ENCODE measurements around the gene IL17B. TPM values are rescaled to one million over a fixed set of nuclear protein-coding genes. Genes with fewer than 3 reads are reported as not detected.

The IL17B gene
- total RNA-seq, 1 experiment from 2014 or later: not detected

DNA sequence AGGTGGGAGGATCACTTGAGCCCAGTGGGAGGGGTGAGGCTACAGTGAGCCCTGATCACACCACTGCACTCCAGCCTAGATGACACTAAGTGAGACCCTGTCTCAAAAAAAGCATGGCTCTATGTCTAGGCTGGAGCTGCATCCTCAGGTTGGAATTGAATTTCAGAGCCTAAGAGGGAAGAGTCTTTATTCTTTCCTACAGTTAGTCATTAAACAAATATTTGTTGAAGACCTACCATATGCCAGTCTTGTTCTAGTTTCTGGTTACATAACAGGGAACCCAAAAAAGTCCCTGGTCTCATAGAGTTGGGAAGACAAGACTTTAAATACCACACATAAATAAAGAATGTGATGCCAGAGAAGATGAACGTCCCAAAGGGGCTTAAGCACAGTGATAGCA lies 40.7 kb downstream of the IL17B start:
- TF ChIP-seq, protein P1, sequence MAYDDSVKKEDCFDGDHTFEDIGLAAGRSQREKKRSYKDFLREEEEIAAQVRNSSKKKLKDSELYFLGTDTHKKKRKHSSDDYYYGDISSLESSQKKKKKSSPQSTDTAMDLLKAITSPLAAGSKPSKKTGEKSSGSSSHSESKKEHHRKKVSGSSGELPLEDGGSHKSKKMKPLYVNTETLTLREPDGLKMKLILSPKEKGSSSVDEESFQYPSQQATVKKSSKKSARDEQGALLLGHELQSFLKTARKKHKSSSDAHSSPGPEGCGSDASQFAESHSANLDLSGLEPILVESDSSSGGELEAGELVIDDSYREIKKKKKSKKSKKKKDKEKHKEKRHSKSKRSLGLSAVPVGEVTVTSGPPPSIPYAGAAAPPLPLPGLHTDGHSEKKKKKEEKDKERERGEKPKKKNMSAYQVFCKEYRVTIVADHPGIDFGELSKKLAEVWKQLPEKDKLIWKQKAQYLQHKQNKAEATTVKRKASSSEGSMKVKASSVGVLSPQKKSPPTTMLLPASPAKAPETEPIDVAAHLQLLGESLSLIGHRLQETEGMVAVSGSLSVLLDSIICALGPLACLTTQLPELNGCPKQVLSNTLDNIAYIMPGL (CRISPR knock-in tag; IDR thresholded peaks at IDR 0.05): no peak
- TF ChIP-seq MXD4 (CRISPR knock-in tag; IDR thresholded peaks at IDR 0.05; ENCODE audit: borderline replicate concordance) (no peak), JAZF1 (CRISPR knock-in tag; IDR thresholded peaks at IDR 0.05) (no peak), EMX1 (CRISPR knock-in tag; IDR thresholded peaks at IDR 0.05) (no peak), IRF2 (CRISPR knock-in tag; IDR thresholded peaks at IDR 0.05; ENCODE audit: borderline replicate concordance, low read depth) (no peak)
- TF ChIP-seq, protein P2, sequence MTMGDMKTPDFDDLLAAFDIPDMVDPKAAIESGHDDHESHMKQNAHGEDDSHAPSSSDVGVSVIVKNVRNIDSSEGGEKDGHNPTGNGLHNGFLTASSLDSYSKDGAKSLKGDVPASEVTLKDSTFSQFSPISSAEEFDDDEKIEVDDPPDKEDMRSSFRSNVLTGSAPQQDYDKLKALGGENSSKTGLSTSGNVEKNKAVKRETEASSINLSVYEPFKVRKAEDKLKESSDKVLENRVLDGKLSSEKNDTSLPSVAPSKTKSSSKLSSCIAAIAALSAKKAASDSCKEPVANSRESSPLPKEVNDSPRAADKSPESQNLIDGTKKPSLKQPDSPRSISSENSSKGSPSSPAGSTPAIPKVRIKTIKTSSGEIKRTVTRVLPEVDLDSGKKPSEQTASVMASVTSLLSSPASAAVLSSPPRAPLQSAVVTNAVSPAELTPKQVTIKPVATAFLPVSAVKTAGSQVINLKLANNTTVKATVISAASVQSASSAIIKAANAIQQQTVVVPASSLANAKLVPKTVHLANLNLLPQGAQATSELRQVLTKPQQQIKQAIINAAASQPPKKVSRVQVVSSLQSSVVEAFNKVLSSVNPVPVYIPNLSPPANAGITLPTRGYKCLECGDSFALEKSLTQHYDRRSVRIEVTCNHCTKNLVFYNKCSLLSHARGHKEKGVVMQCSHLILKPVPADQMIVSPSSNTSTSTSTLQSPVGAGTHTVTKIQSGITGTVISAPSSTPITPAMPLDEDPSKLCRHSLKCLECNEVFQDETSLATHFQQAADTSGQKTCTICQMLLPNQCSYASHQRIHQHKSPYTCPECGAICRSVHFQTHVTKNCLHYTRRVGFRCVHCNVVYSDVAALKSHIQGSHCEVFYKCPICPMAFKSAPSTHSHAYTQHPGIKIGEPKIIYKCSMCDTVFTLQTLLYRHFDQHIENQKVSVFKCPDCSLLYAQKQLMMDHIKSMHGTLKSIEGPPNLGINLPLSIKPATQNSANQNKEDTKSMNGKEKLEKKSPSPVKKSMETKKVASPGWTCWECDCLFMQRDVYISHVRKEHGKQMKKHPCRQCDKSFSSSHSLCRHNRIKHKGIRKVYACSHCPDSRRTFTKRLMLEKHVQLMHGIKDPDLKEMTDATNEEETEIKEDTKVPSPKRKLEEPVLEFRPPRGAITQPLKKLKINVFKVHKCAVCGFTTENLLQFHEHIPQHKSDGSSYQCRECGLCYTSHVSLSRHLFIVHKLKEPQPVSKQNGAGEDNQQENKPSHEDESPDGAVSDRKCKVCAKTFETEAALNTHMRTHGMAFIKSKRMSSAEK (CRISPR knock-in tag; IDR thresholded peaks at IDR 0.05; ENCODE audit: borderline replicate concordance): no peak
- TF ChIP-seq, protein P3, sequence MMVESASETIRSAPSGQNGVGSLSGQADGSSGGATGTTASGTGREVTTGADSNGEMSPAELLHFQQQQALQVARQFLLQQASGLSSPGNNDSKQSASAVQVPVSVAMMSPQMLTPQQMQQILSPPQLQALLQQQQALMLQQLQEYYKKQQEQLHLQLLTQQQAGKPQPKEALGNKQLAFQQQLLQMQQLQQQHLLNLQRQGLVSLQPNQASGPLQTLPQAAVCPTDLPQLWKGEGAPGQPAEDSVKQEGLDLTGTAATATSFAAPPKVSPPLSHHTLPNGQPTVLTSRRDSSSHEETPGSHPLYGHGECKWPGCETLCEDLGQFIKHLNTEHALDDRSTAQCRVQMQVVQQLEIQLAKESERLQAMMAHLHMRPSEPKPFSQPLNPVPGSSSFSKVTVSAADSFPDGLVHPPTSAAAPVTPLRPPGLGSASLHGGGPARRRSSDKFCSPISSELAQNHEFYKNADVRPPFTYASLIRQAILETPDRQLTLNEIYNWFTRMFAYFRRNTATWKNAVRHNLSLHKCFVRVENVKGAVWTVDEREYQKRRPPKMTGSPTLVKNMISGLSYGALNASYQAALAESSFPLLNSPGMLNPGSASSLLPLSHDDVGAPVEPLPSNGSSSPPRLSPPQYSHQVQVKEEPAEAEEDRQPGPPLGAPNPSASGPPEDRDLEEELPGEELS (CRISPR knock-in tag; IDR thresholded peaks at IDR 0.05): no peak
- TF ChIP-seq, protein P4, sequence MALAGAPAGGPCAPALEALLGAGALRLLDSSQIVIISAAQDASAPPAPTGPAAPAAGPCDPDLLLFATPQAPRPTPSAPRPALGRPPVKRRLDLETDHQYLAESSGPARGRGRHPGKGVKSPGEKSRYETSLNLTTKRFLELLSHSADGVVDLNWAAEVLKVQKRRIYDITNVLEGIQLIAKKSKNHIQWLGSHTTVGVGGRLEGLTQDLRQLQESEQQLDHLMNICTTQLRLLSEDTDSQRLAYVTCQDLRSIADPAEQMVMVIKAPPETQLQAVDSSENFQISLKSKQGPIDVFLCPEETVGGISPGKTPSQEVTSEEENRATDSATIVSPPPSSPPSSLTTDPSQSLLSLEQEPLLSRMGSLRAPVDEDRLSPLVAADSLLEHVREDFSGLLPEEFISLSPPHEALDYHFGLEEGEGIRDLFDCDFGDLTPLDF (CRISPR knock-in tag; IDR thresholded peaks at IDR 0.05): no peak
- TF ChIP-seq, protein P5, sequence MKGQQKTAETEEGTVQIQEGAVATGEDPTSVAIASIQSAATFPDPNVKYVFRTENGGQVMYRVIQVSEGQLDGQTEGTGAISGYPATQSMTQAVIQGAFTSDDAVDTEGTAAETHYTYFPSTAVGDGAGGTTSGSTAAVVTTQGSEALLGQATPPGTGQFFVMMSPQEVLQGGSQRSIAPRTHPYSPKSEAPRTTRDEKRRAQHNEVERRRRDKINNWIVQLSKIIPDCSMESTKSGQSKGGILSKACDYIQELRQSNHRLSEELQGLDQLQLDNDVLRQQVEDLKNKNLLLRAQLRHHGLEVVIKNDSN (CRISPR knock-in tag; IDR thresholded peaks at IDR 0.05): no peak
- no peak overlapping the region for H3K4me3 Mint-ChIP-seq
- no peaks in the 10 kb centered on the region for H3K4me1 Mint-ChIP-seq
- no peak overlapping the region for H3K27ac Mint-ChIP-seq
- peaks cover 9% of the 10 kb centered on the region for H3K27me3 Mint-ChIP-seq (ENCODE audit: low read depth)
- CTCF ChIA-PET: interaction anchor here (0.9 kb wide), 1 partner anchor 104 kb away, joined by 3 read pairs; no protein-coding TSS in a partner anchor
- DNase-seq (ENCODE audit: low spot score): no peak
- ATAC-seq: no peak
- no peaks in the 10 kb centered on the region for H3K36me3 Mint-ChIP-seq
- H3K9me3 Mint-ChIP-seq: no peaks in the 10 kb centered on the region
- POLR2A ChIA-PET: no interaction called here

DNA sequence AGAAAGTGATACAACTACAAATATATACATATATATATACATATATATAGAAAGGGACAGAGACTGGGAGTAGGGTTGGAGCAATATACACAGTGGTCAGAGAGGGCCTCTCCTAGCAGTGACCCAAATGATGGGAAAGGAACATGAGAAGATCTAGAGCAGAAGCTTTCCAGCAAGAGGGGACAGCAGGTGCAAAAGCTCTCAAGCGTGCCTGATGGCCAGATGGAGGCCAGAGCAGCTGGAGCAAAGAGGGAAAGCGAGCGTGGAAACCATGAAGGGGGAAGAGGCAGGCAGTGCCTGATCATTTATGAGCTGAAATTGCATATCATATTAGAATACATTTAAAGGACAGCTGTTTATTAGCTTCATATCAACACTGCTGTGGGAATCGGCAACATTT lies 41.4 kb downstream of the IL17B start:
- ATAC-seq (no peak), DNase-seq (ENCODE audit: low spot score) (no peak)
- Mint-ChIP-seq H3K27me3 (ENCODE audit: low read depth) (peaks cover 3% of the 10 kb centered on the region; the same call in 1 of the 2 replicates), H3K4me1 (no peaks in the 10 kb centered on the region), H3K36me3 (no peaks in the 10 kb centered on the region), H3K27ac (no peak overlapping the region), H3K4me3 (no peak overlapping the region), H3K9me3 (no peaks in the 10 kb centered on the region)
- POLR2A ChIA-PET: no interaction called here
- CTCF ChIA-PET: interaction anchor here (0.9 kb wide), 1 partner anchor 105 kb away, joined by 3 read pairs; no protein-coding TSS in a partner anchor
- TF ChIP-seq, protein P2 (CRISPR knock-in tag; IDR thresholded peaks at IDR 0.05; ENCODE audit: borderline replicate concordance): no peak
- TF ChIP-seq, protein P6, sequence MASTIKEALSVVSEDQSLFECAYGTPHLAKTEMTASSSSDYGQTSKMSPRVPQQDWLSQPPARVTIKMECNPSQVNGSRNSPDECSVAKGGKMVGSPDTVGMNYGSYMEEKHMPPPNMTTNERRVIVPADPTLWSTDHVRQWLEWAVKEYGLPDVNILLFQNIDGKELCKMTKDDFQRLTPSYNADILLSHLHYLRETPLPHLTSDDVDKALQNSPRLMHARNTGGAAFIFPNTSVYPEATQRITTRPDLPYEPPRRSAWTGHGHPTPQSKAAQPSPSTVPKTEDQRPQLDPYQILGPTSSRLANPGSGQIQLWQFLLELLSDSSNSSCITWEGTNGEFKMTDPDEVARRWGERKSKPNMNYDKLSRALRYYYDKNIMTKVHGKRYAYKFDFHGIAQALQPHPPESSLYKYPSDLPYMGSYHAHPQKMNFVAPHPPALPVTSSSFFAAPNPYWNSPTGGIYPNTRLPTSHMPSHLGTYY (CRISPR knock-in tag; IDR thresholded peaks at IDR 0.05): no peak
- TF ChIP-seq KAT7 (CRISPR knock-in tag; IDR thresholded peaks at IDR 0.05; ENCODE audit: borderline replicate concordance) (no peak), NR2C2 (CRISPR knock-in tag; IDR thresholded peaks at IDR 0.05) (no peak), MXD4 (CRISPR knock-in tag; IDR thresholded peaks at IDR 0.05; ENCODE audit: borderline replicate concordance) (no peak), TCF7 (CRISPR knock-in tag; IDR thresholded peaks at IDR 0.05; ENCODE audit: low read depth) (no peak), ZNF317 (CRISPR knock-in tag; IDR thresholded peaks at IDR 0.05; ENCODE audit: borderline replicate concordance, low read depth) (no peak)
- TF ChIP-seq, protein P7, sequence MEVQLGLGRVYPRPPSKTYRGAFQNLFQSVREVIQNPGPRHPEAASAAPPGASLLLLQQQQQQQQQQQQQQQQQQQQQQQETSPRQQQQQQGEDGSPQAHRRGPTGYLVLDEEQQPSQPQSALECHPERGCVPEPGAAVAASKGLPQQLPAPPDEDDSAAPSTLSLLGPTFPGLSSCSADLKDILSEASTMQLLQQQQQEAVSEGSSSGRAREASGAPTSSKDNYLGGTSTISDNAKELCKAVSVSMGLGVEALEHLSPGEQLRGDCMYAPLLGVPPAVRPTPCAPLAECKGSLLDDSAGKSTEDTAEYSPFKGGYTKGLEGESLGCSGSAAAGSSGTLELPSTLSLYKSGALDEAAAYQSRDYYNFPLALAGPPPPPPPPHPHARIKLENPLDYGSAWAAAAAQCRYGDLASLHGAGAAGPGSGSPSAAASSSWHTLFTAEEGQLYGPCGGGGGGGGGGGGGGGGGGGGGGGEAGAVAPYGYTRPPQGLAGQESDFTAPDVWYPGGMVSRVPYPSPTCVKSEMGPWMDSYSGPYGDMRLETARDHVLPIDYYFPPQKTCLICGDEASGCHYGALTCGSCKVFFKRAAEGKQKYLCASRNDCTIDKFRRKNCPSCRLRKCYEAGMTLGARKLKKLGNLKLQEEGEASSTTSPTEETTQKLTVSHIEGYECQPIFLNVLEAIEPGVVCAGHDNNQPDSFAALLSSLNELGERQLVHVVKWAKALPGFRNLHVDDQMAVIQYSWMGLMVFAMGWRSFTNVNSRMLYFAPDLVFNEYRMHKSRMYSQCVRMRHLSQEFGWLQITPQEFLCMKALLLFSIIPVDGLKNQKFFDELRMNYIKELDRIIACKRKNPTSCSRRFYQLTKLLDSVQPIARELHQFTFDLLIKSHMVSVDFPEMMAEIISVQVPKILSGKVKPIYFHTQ (CRISPR knock-in tag; IDR thresholded peaks at IDR 0.05): no peak
